A549 (cell line): ENCODE results near the gene SRP9. TPM values are rescaled to one million over a fixed set of nuclear protein-coding genes. Genes with fewer than 3 reads are reported as not detected.
A peak's percentile ranks its signal among the peaks of the same experiment; 100 is the strongest.
"Not testable (repeated sequence)": the region's sequence is repeated elsewhere in the genome, so short reads cannot be mapped to it uniquely, and the experiment has no call there.

ENCODE experiments used
- ATAC-seq, 2 experiments: fragments of 200-7000 bp in 1 of 2; fragments of >200 bp in 1 of 2; cut with Nextera tagmentation in 1 of 2; cut with Tn5 transposase in 1 of 2; 3 replicates each; pipeline versions ENCODE4 v1.8.0 to v1.9.1; 2018 to 2020; ENCODE audit warnings: mild to moderate bottlenecking in 1 of 2, moderate library complexity in 1 of 2
- CTCF ChIA-PET: fragments of 300-600 bp; sonication (Branson Sonifier 250); formaldehyde crosslinking; extraction: SDS; loops from one replicate; lab custom pipeline; 2021; ENCODE audit warnings: antibody characterized with exemption, inconsistent platforms; lab: Yijun Ruan, JAX
- POLR2A ChIA-PET: fragments of 350-600 bp; formaldehyde crosslinking; extraction: SDS; loops from one replicate; lab custom pipeline; 2021; ENCODE audit warnings: antibody characterized with exemption, inconsistent platforms; lab: Yijun Ruan, JAX
- DNase-seq, 2 experiments: peaks; one replicate each; pipeline versions ENCODE4 v3.0.0 to v3.0.0-alpha.2; 2011 to 2016; ENCODE audit warnings: low read depth in 1 of 2, low spot score in 1 of 2
- FAIRE-seq: peaks from 2 replicates; lab custom pipeline; 2011; peaks lifted over from hg19 to GRCh38; lab: Jason Lieb, UNC
- H3K27ac ChIP-seq, 2 experiments: fragments of >200 bp; sonication (Bioruptor Twin); formaldehyde crosslinking; 3 replicates each; pipeline ENCODE4 v1.5.1; 2016 to 2017
- H3K4me1 ChIP-seq: fragments of >200 bp; sonication (Bioruptor Twin); formaldehyde crosslinking; 3 replicates; pipeline ENCODE4 v1.6.1; 2016
- H3K4me2 ChIP-seq: fragments of >200 bp; sonication (Bioruptor Twin); formaldehyde crosslinking; 3 replicates; pipeline ENCODE4 v1.6.1; 2016
- H3K4me3 ChIP-seq: fragments of >200 bp; sonication (Bioruptor Twin); formaldehyde crosslinking; 3 replicates; pipeline ENCODE4 v1.5.1; 2016
- H3K9me3 ChIP-seq: fragments of >200 bp; sonication (Bioruptor Twin); formaldehyde crosslinking; 3 replicates; pipeline ENCODE4 v1.6.1; 2016
- BCL3 ChIP-seq: fragments of >200 bp; sonication (Bioruptor Twin); formaldehyde crosslinking; IDR thresholded peaks from 3 replicates; pipeline ENCODE4 v1.6.1; 2016
- BHLHE40 ChIP-seq: IDR thresholded peaks from 2 replicates; pipeline ENCODE4 v1.6.1; 2012; ENCODE audit warnings: low read depth, low read length, inconsistent platforms
- CBX2 ChIP-seq: fragments of 200-600 bp; sonication (generic); IDR thresholded peaks from 2 replicates; pipeline ENCODE4 v1.6.1; 2016; ENCODE audit warnings: low read depth, mild to moderate bottlenecking, borderline replicate concordance
- CBX8 ChIP-seq: fragments of 200-600 bp; sonication (generic); IDR thresholded peaks from 2 replicates; pipeline ENCODE4 v1.6.1; 2016
- FOSB ChIP-seq: fragments of 250-450 bp; sonication (Bioruptor Pico); IDR thresholded peaks from 2 replicates; pipeline ENCODE4 v1.5.0; 2020; ENCODE audit warnings: mild to moderate bottlenecking, moderate library complexity
- FOSL2 ChIP-seq, 2 experiments: fragments of 450-650 bp in 1 of 2; fragments of >200 bp in 1 of 2; sonication (Bioruptor Twin) in 1 of 2; formaldehyde crosslinking; IDR thresholded peaks; 2 replicates each; pipeline versions ENCODE4 v1.5.0 to v1.6.1; 2016 to 2020; ENCODE audit warnings: mild to moderate bottlenecking in 1 of 2, moderate library complexity in 1 of 2
- HDAC2 ChIP-seq: fragments of 200-600 bp; sonication (generic); IDR thresholded peaks from 2 replicates; pipeline ENCODE4 v1.6.1; 2016
- HOXA7 ChIP-seq: fragments of 250-450 bp; sonication (Bioruptor Pico); IDR thresholded peaks from 2 replicates; pipeline ENCODE4 v1.5.0; 2020; ENCODE audit warnings: mild to moderate bottlenecking, moderate library complexity
- HOXB13 ChIP-seq: fragments of 250-450 bp; sonication (Bioruptor Pico); IDR thresholded peaks from 2 replicates; pipeline ENCODE4 v1.5.0; 2020; ENCODE audit warnings: low read depth, mild to moderate bottlenecking, moderate library complexity
- JUN ChIP-seq, 2 experiments: fragments of >200 bp; sonication (Bioruptor Twin); formaldehyde crosslinking; IDR thresholded peaks; 2 replicates in 1 of 2; 3 replicates in 1 of 2; pipeline ENCODE4 v1.6.1; 2016 to 2017
- JUNB ChIP-seq: fragments of >200 bp; sonication (Bioruptor Twin); formaldehyde crosslinking; IDR thresholded peaks from 2 replicates; pipeline ENCODE4 v1.6.1; 2016
- MAFK ChIP-seq: fragments of 450-650 bp; IDR thresholded peaks from 2 replicates; pipeline ENCODE4 v1.6.1; 2014; ENCODE audit not compliant: partially characterized antibody
- MAX ChIP-seq: IDR thresholded peaks from 2 replicates; pipeline ENCODE4 v1.6.1; 2012
- MAZ ChIP-seq: fragments of 150-350 bp; IDR thresholded peaks from 2 replicates; pipeline ENCODE4 v1.6.1; 2014; ENCODE audit warnings: antibody characterized with exemption, low read depth, low read length, borderline replicate concordance
- NPAS2 ChIP-seq: fragments of 250-450 bp; sonication (Bioruptor Pico); IDR thresholded peaks from 2 replicates; pipeline ENCODE4 v1.8.0; 2022; ENCODE audit warnings: mild to moderate bottlenecking, moderate library complexity, borderline replicate concordance
- NR3C1 ChIP-seq: fragments of >200 bp; sonication (Bioruptor Twin); formaldehyde crosslinking; IDR thresholded peaks from 3 replicates; pipeline ENCODE4 v1.6.1; 2017
- PBX3 ChIP-seq: IDR thresholded peaks from 2 replicates; pipeline ENCODE4 v1.6.1; 2012
- POLR2A ChIP-seq: IDR thresholded peaks from 2 replicates; pipeline ENCODE4 v1.6.1; 2012; ENCODE audit warnings: mild to moderate bottlenecking, low read length
- RAD21 ChIP-seq, 2 experiments: fragments of >200 bp in 1 of 2; sonication (Bioruptor Twin) in 1 of 2; formaldehyde crosslinking in 1 of 2; IDR thresholded peaks in 1 of 2; conservative IDR thresholded peaks in 1 of 2; 2 replicates in 1 of 2; 3 replicates in 1 of 2; pipeline ENCODE4 v1.6.1; 2012 to 2018; ENCODE audit warnings: inconsistent platforms in 1 of 2
- SREBF2 ChIP-seq: fragments of 450-650 bp; IDR thresholded peaks from 2 replicates; pipeline ENCODE4 v1.6.1; 2014; ENCODE audit warnings: mild to moderate bottlenecking, moderate library complexity
- TFCP2L1 ChIP-seq: fragments of 250-450 bp; sonication (Bioruptor Pico); IDR thresholded peaks from 2 replicates; pipeline ENCODE4 v1.5.0; 2021; ENCODE audit warnings: mild to moderate bottlenecking
- ZC3H11A ChIP-seq: fragments of 450-650 bp; IDR thresholded peaks from 2 replicates; pipeline ENCODE4 v1.6.1; 2014; ENCODE audit warnings: antibody characterized with exemption, mild to moderate bottlenecking
- ZFP36 ChIP-seq: fragments of 450-650 bp; IDR thresholded peaks from 2 replicates; pipeline ENCODE4 v1.6.1; 2014; ENCODE audit warnings: borderline replicate concordance; ENCODE audit not compliant: partially characterized antibody
- WGBS: methylation state at CpG from one replicate; pipeline ENCODE4 v1.1.6; 2017; ENCODE audit errors: missing lambda C conversion rate; 5-methylcytosine and 5-hydroxymethylcytosine counted together
- polyA plus RNA-seq, 4 experiments: library from polyadenylated mRNA; depleted of rRNA in 3 of 4; stranded (reverse); fragments of >200 nt; fragmentation: RNase III in 1 of 4; extraction: RNeasy Plus Mini Kit Qiagen cat#74134 plus additional on column Dnase treatment in 1 of 4; gene quantifications; 2 replicates in 3 of 4; 3 replicates in 1 of 4; pipeline ENCODE4 v1.2.3, GENCODE V29; 2011 to 2017

Gene SRP9
- polyA plus RNA-seq, 2 of the 4 experiments (the other 2 are of a cell fraction): 352 to 629 TPM

GRCh38 chr1:225794954-225795353 is 17.3 kb downstream of the SRP9 start:
- Histone ChIP-seq H3K4me3 (no peak overlapping the region), H3K9me3 (no peaks in the 10 kb centered on the region)
- WGBS: 83% methylated on average over 4 of the region's 4 CpGs
- ChIA-PET POLR2A (no interaction called here), CTCF (interaction anchor here (0.6 kb wide), 1 partner anchor 320 kb away, joined by 3 read pairs; no protein-coding TSS in a partner anchor)
- no peak for FAIRE-seq
- TF ChIP-seq HDAC2 (no peak), NR3C1 (no peak)
- TF ChIP-seq, all 56 proteins: peak for 0
- no peak overlapping the region for H3K27ac ChIP-seq
- no peak overlapping the region for H3K4me2 ChIP-seq
- no peaks in the 10 kb centered on the region for H3K4me1 ChIP-seq
- ATAC-seq (no peak), DNase-seq (no peak)

- FAIRE-seq, ATAC-seq, H3K4me1 ChIP-seq, H3K9me3 ChIP-seq, CTCF ChIA-PET, H3K4me3 ChIP-seq, H3K27ac ChIP-seq, DNase-seq, POLR2A ChIA-PET, H3K4me2 ChIP-seq: not testable (repeated sequence)
- WGBS: 98% methylated on average over 6 of the region's 18 CpGs
Measured at GRCh38 chr1:225796097-225796496, 18.5 kb downstream of the SRP9 start.

- not testable (repeated sequence) for DNase-seq, H3K4me2 ChIP-seq, H3K27ac ChIP-seq, H3K4me3 ChIP-seq, ATAC-seq, FAIRE-seq, H3K4me1 ChIP-seq, H3K9me3 ChIP-seq
- 88% methylated on average over 7 of the region's 7 CpGs for WGBS
- ChIA-PET CTCF (interaction anchor here (0.9 to 1.1 kb wide), 5 partner anchors 48 to 336 kb away, joined by 3 to 4 read pairs (median 3); no protein-coding TSS in a partner anchor), POLR2A (interaction anchor here (0.7 kb wide), 1 partner anchor 20 kb away, joined by 5 read pairs; no protein-coding TSS in a partner anchor)
Measured at GRCh38 chr1:225801146-225801545, 23.5 kb downstream of the SRP9 start.

GRCh38 chr1:225806249-225806648 is 28.6 kb downstream of the SRP9 start:
- Histone ChIP-seq H3K4me3 (no peak overlapping the region), H3K9me3 (no peaks in the 10 kb centered on the region)
- ATAC-seq: no peak
- CTCF ChIA-PET: no interaction called here
- FAIRE-seq: no peak
- 94% methylated on average over 1 of the region's 1 CpG for WGBS
- no peak for TF ChIP-seq MAFK
- TF ChIP-seq NPAS2 (CRISPR knock-in tag): no peak
- TF ChIP-seq JUN (IDR thresholded peaks at IDR 0.05): no peak
- TF ChIP-seq BHLHE40: no peak
- TF ChIP-seq FOSB (CRISPR knock-in tag): no peak
- no peak for TF ChIP-seq HOXB13 (CRISPR knock-in tag)
- TF ChIP-seq HDAC2: no peak
- no peak for TF ChIP-seq TFCP2L1
- TF ChIP-seq MAZ: no peak
- TF ChIP-seq, all 56 proteins: peak for 0
- H3K4me2 ChIP-seq: no peak overlapping the region
- no peak for DNase-seq
- H3K4me1 ChIP-seq: peaks cover 3% of the 10 kb centered on the region; the same call in 2 of the 3 replicates
- H3K27ac ChIP-seq: no peak overlapping the region
- POLR2A ChIA-PET: no interaction called here

- FAIRE-seq, H3K4me1 ChIP-seq, H3K4me3 ChIP-seq, ATAC-seq, H3K4me2 ChIP-seq, CTCF ChIA-PET, DNase-seq: not testable (repeated sequence)
- peak; percentile 51 for TF ChIP-seq MAFK
- TF ChIP-seq, all 56 proteins: peak for 1; not testable (repeated sequence) for 55
- 89% methylated on average over 3 of the region's 3 CpGs for WGBS
- H3K27ac ChIP-seq, H3K9me3 ChIP-seq, POLR2A ChIA-PET: not testable (repeated sequence)
Measured at GRCh38 chr1:225806736-225807135, 29.1 kb downstream of the SRP9 start.

GRCh38 chr1:225808136-225808535 is 30.5 kb downstream of the SRP9 start:
- no peak for FAIRE-seq
- no peak for DNase-seq
- POLR2A ChIA-PET: interaction anchor here (1.1 kb wide), 1 partner anchor 30 kb away, joined by 5 read pairs; the partner anchor contains the start of gene SRP9
- WGBS: 74% methylated on average over 5 of the region's 5 CpGs
- Histone ChIP-seq H3K27ac (no peak overlapping the region), H3K9me3 (no peaks in the 10 kb centered on the region), H3K4me3 (no peak overlapping the region), H3K4me1 (peaks cover 22% of the 10 kb centered on the region), H3K4me2 (no peak overlapping the region)
- no peak for ATAC-seq
- CTCF ChIA-PET: interaction anchor here (1.0 to 7.6 kb wide), 5 partner anchors 18 to 333 kb away, joined by 3 to 55 read pairs (median 6); partner anchors contain the start of gene SRP9
- TF ChIP-seq MAX: no peak
- TF ChIP-seq JUNB: no peak
- no peak for TF ChIP-seq ZFP36
- no peak for TF ChIP-seq HOXA7
- TF ChIP-seq FOSL2 (IDR thresholded peaks at IDR 0.05): no peak
- TF ChIP-seq FOSL2 (CRISPR knock-in tag; IDR thresholded peaks at IDR 0.05): no peak
- TF ChIP-seq CBX8: no peak
- no peak for TF ChIP-seq POLR2A
- no peak for TF ChIP-seq SREBF2
- no peak for TF ChIP-seq BCL3
- TF ChIP-seq CBX2: no peak
- no peak for TF ChIP-seq RAD21 (conservative IDR thresholded peaks at IDR 0.05 in 1 of 2, IDR thresholded peaks at IDR 0.05 in 1 of 2)
- TF ChIP-seq FOSB (CRISPR knock-in tag): no peak
- no peak for TF ChIP-seq PBX3
- no peak for TF ChIP-seq ZC3H11A
